Measurements from ENCODE around the gene MAPK6.

DNA sequence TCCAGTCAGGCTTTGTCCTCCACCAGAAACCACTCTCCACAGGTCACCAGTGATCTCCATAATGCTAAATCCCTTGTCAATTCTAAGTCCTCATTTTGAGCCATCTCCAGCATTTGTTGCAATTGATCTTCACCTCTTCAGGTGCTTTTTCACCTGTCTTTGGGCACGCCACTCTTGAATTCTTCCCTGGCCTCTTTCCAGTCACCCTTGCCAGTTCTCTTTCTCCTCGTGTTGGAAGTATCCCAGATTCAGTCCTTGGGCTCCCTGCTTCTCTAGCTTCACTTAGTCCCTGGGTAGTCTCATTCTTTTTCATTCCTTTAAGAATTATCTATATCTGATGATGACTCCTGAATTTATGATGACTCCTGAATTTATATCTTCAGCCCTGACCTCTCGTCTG lies 37.5 kb downstream of the MAPK6 start:
- TF ChIP-seq, protein P1, sequence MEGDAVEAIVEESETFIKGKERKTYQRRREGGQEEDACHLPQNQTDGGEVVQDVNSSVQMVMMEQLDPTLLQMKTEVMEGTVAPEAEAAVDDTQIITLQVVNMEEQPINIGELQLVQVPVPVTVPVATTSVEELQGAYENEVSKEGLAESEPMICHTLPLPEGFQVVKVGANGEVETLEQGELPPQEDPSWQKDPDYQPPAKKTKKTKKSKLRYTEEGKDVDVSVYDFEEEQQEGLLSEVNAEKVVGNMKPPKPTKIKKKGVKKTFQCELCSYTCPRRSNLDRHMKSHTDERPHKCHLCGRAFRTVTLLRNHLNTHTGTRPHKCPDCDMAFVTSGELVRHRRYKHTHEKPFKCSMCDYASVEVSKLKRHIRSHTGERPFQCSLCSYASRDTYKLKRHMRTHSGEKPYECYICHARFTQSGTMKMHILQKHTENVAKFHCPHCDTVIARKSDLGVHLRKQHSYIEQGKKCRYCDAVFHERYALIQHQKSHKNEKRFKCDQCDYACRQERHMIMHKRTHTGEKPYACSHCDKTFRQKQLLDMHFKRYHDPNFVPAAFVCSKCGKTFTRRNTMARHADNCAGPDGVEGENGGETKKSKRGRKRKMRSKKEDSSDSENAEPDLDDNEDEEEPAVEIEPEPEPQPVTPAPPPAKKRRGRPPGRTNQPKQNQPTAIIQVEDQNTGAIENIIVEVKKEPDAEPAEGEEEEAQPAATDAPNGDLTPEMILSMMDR (IDR thresholded peaks at IDR 0.05; ENCODE audit: insufficient read depth, low read depth, low read length): no peak
- TF ChIP-seq EZH2 (IDR thresholded peaks at IDR 0.05; ENCODE audit: insufficient read depth, low read length): no peak
